ENCODE measurements around the gene ZSWIM4.

ZSWIM4 gene

GRCh38 chr19:13838435-13839129 lies 43.3 kb downstream of the ZSWIM4 start:
- no peak for DNase-seq

- DNase-seq = peak; percentile 93
These were observed 44.1 kb downstream of the ZSWIM4 start for GRCh38 chr19:13839130-13839937.

- no peak for DNase-seq
These were observed 44.7 kb downstream of the ZSWIM4 start for GRCh38 chr19:13839938-13840304.

GRCh38 chr19:13840305-13841085 lies 45.3 kb downstream of the ZSWIM4 start:
- peak; percentile 68 for DNase-seq

GRCh38 chr19:13841086-13841961 lies 46.1 kb downstream of the ZSWIM4 start:
- DNase-seq = peak; percentile 75

GRCh38 chr19:13841962-13842290 lies 46.7 kb downstream of the ZSWIM4 start:
- no peak for DNase-seq

- DNase-seq = peak; percentile 80
These were observed 47.3 kb downstream of the ZSWIM4 start for GRCh38 chr19:13842291-13843103.

- DNase-seq = no peak
These were observed 48.1 kb downstream of the ZSWIM4 start for GRCh38 chr19:13843104-13843921.

GRCh38 chr19:13844130-13844631 lies 48.9 kb downstream of the ZSWIM4 start:
- no peak for DNase-seq

GRCh38 chr19:13846557-13847406 lies 51.5 kb downstream of the ZSWIM4 start:
- DNase-seq = peak; percentile 97

- peak; percentile 94 for DNase-seq
These were observed 52.4 kb downstream of the ZSWIM4 start for GRCh38 chr19:13847407-13848339.

GRCh38 chr19:13848340-13848677 lies 53.1 kb downstream of the ZSWIM4 start:
- no peak for DNase-seq

- no peak for DNase-seq
These were observed 53.8 kb downstream of the ZSWIM4 start for GRCh38 chr19:13848798-13849676.

- DNase-seq = peak; percentile 73
These were observed 55.0 kb downstream of the ZSWIM4 start for GRCh38 chr19:13849991-13850909.

GRCh38 chr19:13850910-13851733 lies 55.9 kb downstream of the ZSWIM4 start:
- DNase-seq = no peak
